Type B pancreatic cell (in vitro differentiated cells): ENCODE measurements around the gene JAKMIP1. TPM values are rescaled to one million over a fixed set of nuclear protein-coding genes. Genes with fewer than 3 reads are reported as not detected.
"Not testable (repeated sequence)": the region's sequence is repeated elsewhere in the genome, so short reads cannot be mapped to it uniquely, and the experiment has no call there.

Experiments used
- DNase-seq: peaks from one replicate; pipeline ENCODE4 v3.0.0; 2021; ENCODE audit warnings: mixed read lengths; ENCODE audit not compliant: unreplicated experiment; ENCODE audit errors: extremely low spot score
- H3K27ac Mint-ChIP-seq: 2 replicates; pipeline ENCODE4 v1.8.0; 2021; ENCODE audit warnings: mild to moderate bottlenecking, mixed read lengths
- H3K27me3 Mint-ChIP-seq: 2 replicates; pipeline ENCODE4 v1.8.0; 2021; ENCODE audit warnings: mixed read lengths
- H3K36me3 Mint-ChIP-seq: 2 replicates; pipeline ENCODE4 v1.8.0; 2021; ENCODE audit warnings: mixed read lengths
- H3K4me1 Mint-ChIP-seq: one replicate; pipeline ENCODE4 v1.8.0; 2021; ENCODE audit warnings: mixed read lengths; ENCODE audit not compliant: unreplicated experiment
- H3K4me3 Mint-ChIP-seq: 2 replicates; pipeline ENCODE4 v1.8.0; 2021; ENCODE audit warnings: mild to moderate bottlenecking, mixed read lengths
- H3K9me3 Mint-ChIP-seq: 2 replicates; pipeline ENCODE4 v1.8.0; 2021; ENCODE audit warnings: mixed read lengths
- total RNA-seq: library from RNA; stranded (reverse); gene quantifications from 2 replicates; pipeline ENCODE4 v1.2.1, GENCODE V29; 2021; ENCODE audit warnings: low replicate concordance
- TF ChIP-seq, protein P1 (sequence below): fragments of 200-600 bp; sonication (generic); conservative IDR thresholded peaks from 2 replicates; pipeline ENCODE4 v1.5.0; 2021; ENCODE audit warnings: antibody characterized with exemption, mild to moderate bottlenecking

JAKMIP1 gene
- total RNA-seq, 1 donor from 2014 or later = 0.89 TPM

- H3K27me3 Mint-ChIP-seq = no peaks in the 10 kb centered on the region
- H3K4me3 Mint-ChIP-seq = no peak overlapping the region
- H3K9me3 Mint-ChIP-seq = no peaks in the 10 kb centered on the region
- no peak overlapping the region for H3K27ac Mint-ChIP-seq
- TF ChIP-seq, protein P1, sequence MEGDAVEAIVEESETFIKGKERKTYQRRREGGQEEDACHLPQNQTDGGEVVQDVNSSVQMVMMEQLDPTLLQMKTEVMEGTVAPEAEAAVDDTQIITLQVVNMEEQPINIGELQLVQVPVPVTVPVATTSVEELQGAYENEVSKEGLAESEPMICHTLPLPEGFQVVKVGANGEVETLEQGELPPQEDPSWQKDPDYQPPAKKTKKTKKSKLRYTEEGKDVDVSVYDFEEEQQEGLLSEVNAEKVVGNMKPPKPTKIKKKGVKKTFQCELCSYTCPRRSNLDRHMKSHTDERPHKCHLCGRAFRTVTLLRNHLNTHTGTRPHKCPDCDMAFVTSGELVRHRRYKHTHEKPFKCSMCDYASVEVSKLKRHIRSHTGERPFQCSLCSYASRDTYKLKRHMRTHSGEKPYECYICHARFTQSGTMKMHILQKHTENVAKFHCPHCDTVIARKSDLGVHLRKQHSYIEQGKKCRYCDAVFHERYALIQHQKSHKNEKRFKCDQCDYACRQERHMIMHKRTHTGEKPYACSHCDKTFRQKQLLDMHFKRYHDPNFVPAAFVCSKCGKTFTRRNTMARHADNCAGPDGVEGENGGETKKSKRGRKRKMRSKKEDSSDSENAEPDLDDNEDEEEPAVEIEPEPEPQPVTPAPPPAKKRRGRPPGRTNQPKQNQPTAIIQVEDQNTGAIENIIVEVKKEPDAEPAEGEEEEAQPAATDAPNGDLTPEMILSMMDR = no peak
- DNase-seq = no peak
- H3K36me3 Mint-ChIP-seq = no peaks in the 10 kb centered on the region
- no peaks in the 10 kb centered on the region for H3K4me1 Mint-ChIP-seq
These were observed 56.7 kb downstream of the JAKMIP1 start for GRCh38 chr4:6143603-6144181.

DNA sequence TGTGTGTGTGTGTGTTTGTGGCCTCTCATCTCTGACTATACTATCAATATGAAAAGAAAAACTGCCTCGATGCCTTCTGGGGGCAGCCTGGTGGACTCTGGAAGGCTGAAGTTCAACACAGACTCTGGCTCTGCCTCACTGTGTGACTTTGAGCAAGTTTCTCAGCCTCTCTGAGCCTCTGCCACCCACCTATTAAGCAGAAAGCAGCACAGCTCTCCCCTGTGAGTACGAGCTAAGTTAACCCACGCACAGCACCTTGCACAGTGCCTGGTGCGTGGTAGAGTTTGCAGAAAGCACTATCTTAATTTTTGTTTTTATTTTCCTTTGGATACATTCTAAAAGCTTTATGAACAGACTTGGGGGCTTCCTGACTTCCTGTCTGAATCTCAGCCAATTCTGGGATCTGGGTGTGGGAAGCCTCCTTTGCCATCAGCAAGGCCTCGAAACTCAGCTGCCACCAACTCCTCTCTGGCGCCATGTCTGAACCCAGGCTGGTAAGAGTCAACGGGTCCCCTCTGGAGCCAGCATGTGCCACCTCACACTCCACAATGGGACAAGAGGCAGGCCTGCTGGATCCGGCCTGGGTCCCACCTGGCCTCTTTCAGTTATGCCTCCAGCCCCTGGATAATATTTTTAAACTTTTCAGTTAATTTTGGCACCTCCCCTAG is 57.3 kb downstream of the JAKMIP1 start:
- no peaks in the 10 kb centered on the region for H3K27me3 Mint-ChIP-seq
- no peaks in the 10 kb centered on the region for H3K4me1 Mint-ChIP-seq
- no peaks in the 10 kb centered on the region for H3K9me3 Mint-ChIP-seq
- H3K4me3 Mint-ChIP-seq = no peak overlapping the region
- TF ChIP-seq, protein P1 = no peak
- H3K36me3 Mint-ChIP-seq = no peaks in the 10 kb centered on the region
- no peak overlapping the region for H3K27ac Mint-ChIP-seq
- no peak for DNase-seq

- H3K27ac Mint-ChIP-seq = no peak overlapping the region
These were observed 57.8 kb downstream of the JAKMIP1 start for GRCh38 chr4:6142511-6142910.

DNA sequence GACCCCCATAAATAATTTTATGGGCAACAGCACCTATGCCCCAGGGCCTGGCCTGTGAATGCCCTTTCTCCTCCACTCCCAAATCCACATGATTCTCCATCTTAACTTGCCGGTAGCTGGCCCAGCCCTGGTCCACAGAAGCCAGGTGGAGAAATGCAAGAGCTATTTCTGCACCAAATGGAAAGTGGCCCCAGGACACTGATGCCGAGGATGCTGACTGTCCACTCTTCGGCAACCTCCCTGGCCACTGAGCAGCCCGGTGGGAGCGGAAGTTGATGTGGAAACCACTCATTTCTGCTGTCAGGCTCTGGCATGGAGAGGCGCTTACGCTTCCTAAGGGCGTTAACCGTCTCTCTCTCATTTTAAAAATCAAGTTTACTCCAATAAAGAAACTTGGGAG is 58.8 kb downstream of the JAKMIP1 start:
- Mint-ChIP-seq H3K27ac (no peak overlapping the region), H3K4me3 (no peak overlapping the region), H3K9me3 (no peaks in the 10 kb centered on the region), H3K36me3 (no peaks in the 10 kb centered on the region), H3K27me3 (peaks cover 3% of the 10 kb centered on the region), H3K4me1 (no peaks in the 10 kb centered on the region)
- no peak for DNase-seq
- TF ChIP-seq, protein P1 = no peak

More at GRCh38 chr4:6142511-6142910, 57.8 kb downstream of the JAKMIP1 start:
- DNase-seq = no peak
- Mint-ChIP-seq H3K9me3 (no peaks in the 10 kb centered on the region), H3K4me3 (no peak overlapping the region), H3K36me3 (no peaks in the 10 kb centered on the region), H3K27me3 (no peaks in the 10 kb centered on the region), H3K4me1 (no peaks in the 10 kb centered on the region)
- TF ChIP-seq, protein P1 = no peak

- not testable (repeated sequence) for H3K4me1 Mint-ChIP-seq, H3K27ac Mint-ChIP-seq, H3K9me3 Mint-ChIP-seq, H3K27me3 Mint-ChIP-seq, H3K4me3 Mint-ChIP-seq, DNase-seq, H3K36me3 Mint-ChIP-seq
These were observed 59.3 kb downstream of the JAKMIP1 start for GRCh38 chr4:6141021-6141420.

- DNase-seq = no peak
- Mint-ChIP-seq H3K27ac (no peak overlapping the region), H3K4me3 (no peak overlapping the region), H3K36me3 (no peaks in the 10 kb centered on the region), H3K9me3 (peaks cover 8% of the 10 kb centered on the region), H3K27me3 (peaks cover 13% of the 10 kb centered on the region), H3K4me1 (no peaks in the 10 kb centered on the region)
- TF ChIP-seq, protein P1 = no peak
These were observed 62.6 kb downstream of the JAKMIP1 start for GRCh38 chr4:6137747-6138135.
